HG03575 (cell line): ENCODE data around the gene SPEM2.

Experiments used
- ATAC-seq: cut with Tn5 transposase; IDR thresholded peaks from one replicate; pipeline ENCODE4 v1.9.1; 2021; ENCODE audit not compliant: unreplicated experiment, insufficient number of reproducible peaks, low FRiP score; ENCODE audit errors: extremely low read depth

Gene SPEM2

GRCh38 chr17:7425316-7425715 is at the start of gene SPEM2:
SPEM2 (plus strand) TSS chr17:7425616; CDS start chr17:7425689, 73 bp downstream.
- ATAC-seq, result no peak

- ATAC-seq, result no peak
Observed at GRCh38 chr17:7379134-7379533, 46.3 kb upstream of the SPEM2 start.

- ATAC-seq, result no peak
Observed at GRCh38 chr17:7380321-7380720, 45.1 kb upstream of the SPEM2 start.

DNA sequence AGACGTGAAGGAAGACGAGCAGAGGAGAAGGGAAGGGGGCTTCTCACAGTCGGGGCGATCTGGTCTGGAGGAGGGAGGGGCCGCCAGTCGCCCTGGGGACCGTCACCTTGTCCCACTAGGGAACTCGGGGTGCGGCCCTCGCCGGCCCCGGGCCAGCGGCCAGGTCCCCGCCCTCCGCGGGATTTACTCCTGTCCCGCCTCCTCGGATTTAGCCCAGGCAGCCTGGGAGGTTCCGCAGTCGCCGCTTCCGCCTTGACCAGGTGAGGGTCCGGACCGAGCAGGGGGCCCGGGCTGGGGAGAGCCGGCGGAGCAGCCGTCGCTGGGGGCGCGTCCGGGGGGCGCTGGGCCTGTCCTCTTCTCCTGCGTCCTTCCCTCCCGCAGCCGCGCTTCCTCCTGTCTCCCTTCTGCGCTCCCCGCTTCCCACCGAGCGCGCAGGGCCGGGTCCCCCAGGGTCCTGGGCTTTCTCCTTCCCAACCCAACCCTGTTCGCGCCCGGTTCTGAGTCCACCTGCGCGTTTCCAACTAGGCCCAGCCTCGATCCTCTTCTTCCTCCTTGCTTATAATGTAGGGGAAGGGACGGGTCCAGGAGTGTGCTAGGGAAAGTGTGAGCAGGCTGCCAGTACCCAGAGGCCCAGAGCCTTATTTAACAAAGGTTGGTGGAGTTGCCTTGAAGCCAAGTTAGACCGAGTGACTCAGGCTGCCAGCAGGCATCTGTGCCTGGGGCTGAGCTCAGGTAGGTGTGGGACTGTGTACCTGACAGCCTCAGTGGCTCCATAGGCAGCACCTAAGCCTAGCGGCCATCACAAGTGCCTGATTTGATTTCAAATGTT is 44.3 kb upstream of the SPEM2 start, which contains the start of gene TNK1:
TNK1 (plus strand) TSS at position 235 of the 829 bp plus-strand sequence. CDS start 1,838 bp downstream, outside the sequence.
- ATAC-seq, result no peak

DNA sequence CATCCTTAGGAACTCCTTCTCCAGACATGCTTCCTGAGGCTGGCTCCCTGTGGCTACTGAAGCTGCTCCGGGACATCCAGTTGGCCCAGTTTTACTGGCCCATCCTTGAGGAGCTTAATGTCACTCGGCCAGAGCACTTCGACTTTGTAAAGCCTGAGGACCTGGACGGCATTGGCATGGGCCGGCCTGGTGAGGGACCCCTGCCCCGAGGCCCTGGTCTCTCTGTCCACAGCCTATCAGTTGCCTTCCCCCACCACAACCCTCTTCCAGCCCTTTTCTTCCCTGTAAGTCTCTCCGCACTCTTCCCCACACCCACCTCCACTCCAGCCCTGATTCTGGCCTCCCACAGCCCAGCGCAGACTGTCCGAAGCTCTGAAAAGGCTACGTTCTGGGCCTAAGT is 42.5 kb upstream of the SPEM2 start:
- ATAC-seq, result no peak

DNA sequence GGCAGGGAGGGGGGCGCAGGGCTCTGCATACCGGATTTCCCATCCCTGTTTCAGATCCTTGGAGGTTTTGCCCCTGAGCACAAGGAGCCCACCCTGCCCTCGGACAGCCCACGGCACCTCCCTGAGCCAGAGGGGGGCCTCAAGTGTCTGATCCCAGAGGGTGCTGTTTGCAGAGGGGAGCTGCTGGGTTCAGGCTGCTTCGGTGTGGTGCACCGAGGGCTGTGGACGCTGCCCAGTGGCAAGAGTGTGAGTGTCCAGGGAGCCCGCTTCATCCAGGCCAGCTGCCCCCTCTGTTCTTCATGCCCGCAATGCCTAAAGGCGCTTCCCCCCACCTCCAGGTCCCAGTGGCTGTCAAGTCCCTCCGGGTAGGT is 42.1 kb upstream of the SPEM2 start:
- ATAC-seq, result no peak

GRCh38 chr17:7383742-7384488 is 41.5 kb upstream of the SPEM2 start:
- no peak for ATAC-seq

- no peak for ATAC-seq
Observed at GRCh38 chr17:7384489-7385081, 40.8 kb upstream of the SPEM2 start.

DNA sequence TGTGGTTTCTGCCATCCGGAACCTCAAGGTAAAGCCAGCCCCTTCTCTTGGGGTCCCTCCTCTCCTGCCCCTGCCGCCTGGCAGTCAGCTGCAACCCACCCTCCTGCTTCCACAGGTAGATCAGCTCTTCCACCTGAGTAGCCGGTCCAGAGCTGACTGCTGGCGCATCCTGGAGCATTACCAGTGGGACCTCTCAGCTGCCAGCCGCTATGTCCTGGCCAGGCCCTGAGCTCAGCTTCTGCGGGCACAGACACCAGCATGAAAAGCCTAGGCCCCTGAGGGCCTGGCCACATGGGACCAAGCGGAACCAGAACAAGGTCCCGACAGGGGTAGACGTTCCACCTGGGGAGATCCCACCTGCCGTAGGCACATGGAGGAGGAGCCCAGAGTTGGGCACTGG is 36.6 kb upstream of the SPEM2 start:
- no peak for ATAC-seq

DNA sequence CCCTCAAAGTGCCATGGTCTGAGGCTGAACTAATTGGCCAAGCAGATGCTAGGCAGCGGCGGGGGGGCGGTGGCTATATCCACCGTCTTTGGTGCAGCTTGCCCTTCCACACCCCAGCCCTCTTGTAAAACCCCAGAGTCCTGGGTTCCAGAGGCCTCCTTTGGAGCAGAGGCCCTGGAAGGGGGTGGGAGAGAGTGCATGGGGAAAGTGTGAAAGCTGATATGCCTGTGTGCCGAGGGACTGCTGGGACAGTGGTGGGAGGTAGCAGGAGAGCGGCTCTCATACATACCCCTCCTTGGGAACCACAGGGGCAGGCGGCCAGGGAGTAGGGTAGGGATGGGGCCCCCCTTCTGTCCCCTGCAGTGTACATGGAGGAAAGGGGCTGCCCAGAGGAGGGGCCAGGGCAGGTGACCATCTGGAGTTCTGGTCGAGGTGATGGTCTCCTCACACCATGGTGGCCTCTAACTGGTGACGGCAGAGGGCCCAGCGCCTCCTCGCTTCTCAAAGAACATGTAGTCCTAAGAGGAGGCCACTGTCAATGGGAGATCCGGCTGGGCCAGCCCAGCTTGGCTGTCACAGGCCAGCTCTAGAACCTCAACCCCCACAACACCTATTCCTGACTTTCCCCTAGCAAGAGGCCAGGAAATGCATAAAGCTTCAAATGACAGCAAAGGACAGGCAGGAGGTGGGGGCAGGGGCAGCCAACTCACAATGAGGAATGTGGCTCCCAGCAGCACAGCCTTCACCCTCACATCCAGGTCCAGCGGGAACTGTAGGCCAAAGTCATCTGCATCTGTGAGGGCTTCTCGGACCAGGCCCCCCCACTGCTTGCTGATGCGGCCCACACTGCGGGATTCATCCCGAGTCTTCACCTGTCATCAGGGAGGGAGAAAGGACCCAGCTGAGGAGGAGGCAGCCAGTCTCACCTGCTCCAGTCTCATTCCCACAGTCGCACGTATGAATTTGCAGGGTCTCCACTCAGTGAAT is 35.2 kb upstream of the SPEM2 start:
- no peak for ATAC-seq

DNA sequence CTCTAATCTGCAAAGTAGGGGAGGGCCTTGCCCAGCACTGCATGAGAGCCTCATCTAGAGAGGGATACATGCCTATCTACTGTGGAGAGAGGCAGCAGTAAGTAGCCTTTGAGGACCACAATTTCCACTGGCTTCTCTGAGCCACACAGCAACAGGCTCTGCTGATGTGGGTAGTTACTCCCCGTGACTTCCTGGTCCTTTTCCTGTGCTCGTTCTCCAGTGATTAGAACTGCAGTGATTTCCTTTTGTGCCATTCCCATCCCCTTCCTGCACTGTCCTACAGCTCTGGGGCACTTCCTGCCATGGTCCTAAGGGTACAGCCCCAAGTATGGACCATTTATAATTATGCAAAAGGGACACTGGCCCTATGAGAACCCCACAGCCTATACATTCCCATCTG is 34.1 kb upstream of the SPEM2 start:
- no peak for ATAC-seq

GRCh38 chr17:7392696-7393612 is 32.5 kb upstream of the SPEM2 start:
- ATAC-seq, result no peak

DNA sequence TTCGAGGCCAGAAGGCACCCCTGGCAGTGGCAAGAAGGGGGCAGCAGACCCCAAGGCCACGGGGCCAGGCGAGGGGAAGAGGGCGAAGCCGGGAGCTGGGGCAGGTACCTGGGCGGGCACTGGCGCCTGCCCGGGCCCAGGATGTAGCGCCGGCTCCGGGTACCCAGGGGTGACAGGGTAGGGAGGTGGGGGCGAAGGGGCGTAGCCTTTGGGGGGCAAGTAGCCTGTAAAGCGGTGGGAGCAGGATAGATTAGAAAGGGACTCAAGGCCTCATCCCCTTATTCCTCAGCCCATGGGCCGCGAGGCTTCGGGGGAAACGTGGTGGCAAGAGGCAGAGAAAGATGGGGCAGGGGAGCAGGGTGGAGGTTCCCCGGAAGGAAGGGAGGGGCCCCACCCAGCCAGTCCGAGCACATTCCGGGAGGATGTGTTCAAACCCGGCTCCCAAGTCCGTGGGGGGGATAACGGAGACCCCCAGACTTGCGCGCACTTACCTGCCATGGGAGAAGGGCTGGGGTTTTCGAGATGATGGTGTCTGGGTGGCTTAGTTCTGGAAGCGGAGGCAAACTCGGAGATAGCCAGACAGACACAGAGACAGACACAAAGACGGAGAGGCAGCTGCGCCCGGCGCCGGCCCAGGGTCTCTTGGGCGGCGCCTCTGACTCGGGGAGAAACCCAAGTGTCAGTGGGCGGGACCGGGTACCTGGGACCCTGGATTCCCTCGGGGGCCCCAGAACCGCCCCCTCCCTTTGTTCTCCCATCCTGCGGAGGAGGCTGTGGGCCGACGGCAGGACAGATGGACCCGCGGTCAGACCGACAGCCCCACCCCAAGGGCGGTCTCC is 31.6 kb upstream of the SPEM2 start:
- ATAC-seq, result no peak

DNA sequence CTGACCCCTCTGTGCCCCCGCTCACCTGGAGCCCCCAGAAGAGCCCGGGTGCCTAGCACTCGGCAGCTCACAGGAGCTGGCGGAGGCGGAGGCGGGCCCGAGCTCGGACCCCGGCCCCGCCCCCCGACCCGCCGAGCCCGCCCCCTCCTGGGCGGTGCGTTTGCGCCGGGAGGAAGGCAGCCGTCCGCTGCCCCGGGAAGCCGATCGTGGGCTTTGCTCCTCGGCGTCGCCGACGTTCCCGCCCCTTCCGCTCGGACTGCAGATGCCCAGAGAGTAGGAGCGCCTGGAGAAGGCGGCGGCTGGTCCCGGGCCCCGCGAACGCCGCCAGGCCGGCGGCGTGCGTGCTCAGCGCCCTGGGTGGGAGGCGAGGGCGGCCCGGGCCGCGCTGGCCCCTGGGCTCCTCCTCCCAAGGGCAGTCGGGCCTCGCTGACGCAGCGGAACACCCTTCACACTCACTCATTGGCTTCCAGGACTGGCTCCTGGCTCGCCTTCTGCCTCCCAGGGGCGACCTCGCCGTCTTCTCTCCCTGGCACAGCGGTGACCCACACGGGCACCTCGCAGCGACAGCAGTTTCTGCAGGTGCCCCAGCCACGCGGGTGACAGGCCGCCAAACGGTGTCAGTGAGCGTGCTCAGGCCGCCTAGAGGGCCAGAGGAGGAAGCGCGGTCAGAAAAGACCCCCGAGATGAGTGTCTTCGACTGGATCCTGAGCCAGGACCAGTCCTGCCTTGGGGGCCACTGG is 30.8 kb upstream of the SPEM2 start, which contains the start of gene PLSCR3:
PLSCR3 (minus strand) TSS at position 74 of the 740 bp plus-strand sequence. CDS start 415 bp downstream, outside the sequence.
- no peak for ATAC-seq

GRCh38 chr17:7396147-7396546 is 29.3 kb upstream of the SPEM2 start:
- no peak for ATAC-seq

DNA sequence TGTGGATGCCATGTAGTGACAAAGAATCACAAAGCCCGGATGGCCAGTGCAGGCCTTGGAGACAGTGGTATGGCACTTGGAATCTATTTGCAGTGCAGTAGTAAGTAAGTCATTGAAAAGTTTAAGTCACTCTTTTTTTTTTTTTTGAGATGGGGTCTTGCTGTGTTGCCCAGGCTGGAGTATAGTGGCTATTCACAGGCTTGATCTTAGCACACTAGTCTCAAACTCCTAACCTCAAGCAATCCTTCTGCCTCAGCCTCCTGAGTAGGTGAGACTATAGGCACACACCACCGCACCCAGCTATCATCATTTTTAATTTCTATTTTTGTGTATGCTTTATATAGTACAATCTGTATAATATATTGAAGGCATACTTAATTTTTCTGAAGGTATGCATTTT is 26.8 kb upstream of the SPEM2 start:
- ATAC-seq, result no peak
